HEK293 (cell line): ENCODE results near the gene MBNL2.

Experiments
- CTCF ChIP-seq: fragments of 450-650 bp; formaldehyde crosslinking; IDR thresholded peaks from 2 replicates; pipeline ENCODE4 v1.5.1; 2016; ENCODE audit warnings: missing biosample characterization, missing genetic modification characterization
- TCF7L2 ChIP-seq: IDR thresholded peaks from 2 replicates; pipeline ENCODE4 v1.6.1; 2011; ENCODE audit warnings: low read depth, mild to moderate bottlenecking, inconsistent platforms, low read length, moderate library complexity, borderline replicate concordance
- ZBTB10 ChIP-seq: fragments of 450-650 bp; formaldehyde crosslinking; IDR thresholded peaks from 2 replicates; pipeline ENCODE4 v1.5.1; 2016; ENCODE audit warnings: missing biosample characterization, missing genetic modification characterization
- ZEB2 ChIP-seq: fragments of 450-650 bp; formaldehyde crosslinking; IDR thresholded peaks from 2 replicates; pipeline ENCODE4 v1.5.1; 2016; ENCODE audit warnings: missing biosample characterization, missing genetic modification characterization
- TF ChIP-seq, protein P1 (sequence below): fragments of 450-650 bp; formaldehyde crosslinking; IDR thresholded peaks from 2 replicates; pipeline ENCODE4 v1.5.1; 2016; ENCODE audit warnings: missing biosample characterization, missing genetic modification characterization

GRCh38 chr13:97284558-97284957 lies 62.4 kb downstream of the MBNL2 start:
- TF ChIP-seq ZEB2 (tag by site-specific recombination) (no peak), CTCF (tag by site-specific recombination) (no peak), ZBTB10 (tag by site-specific recombination) (no peak), TCF7L2 (no peak)
- TF ChIP-seq, protein P1, sequence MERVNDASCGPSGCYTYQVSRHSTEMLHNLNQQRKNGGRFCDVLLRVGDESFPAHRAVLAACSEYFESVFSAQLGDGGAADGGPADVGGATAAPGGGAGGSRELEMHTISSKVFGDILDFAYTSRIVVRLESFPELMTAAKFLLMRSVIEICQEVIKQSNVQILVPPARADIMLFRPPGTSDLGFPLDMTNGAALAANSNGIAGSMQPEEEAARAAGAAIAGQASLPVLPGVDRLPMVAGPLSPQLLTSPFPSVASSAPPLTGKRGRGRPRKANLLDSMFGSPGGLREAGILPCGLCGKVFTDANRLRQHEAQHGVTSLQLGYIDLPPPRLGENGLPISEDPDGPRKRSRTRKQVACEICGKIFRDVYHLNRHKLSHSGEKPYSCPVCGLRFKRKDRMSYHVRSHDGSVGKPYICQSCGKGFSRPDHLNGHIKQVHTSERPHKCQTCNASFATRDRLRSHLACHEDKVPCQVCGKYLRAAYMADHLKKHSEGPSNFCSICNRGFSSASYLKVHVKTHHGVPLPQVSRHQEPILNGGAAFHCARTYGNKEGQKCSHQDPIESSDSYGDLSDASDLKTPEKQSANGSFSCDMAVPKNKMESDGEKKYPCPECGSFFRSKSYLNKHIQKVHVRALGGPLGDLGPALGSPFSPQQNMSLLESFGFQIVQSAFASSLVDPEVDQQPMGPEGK (tag by site-specific recombination), result no peak
